UCSD-AML1 (cell line): ENCODE data around the gene CORT.
"Not testable (repeated sequence)": the region's sequence is repeated elsewhere in the genome, so short reads cannot be mapped to it uniquely, and the experiment has no call there.

Experiments used
- DNase-seq: peaks from one replicate; lab custom pipeline; 2025; ENCODE audit not compliant: unreplicated experiment; lab: John Stamatoyannopoulos, UW

CORT gene

GRCh38 chr1:10437052-10437451 lies 12.8 kb upstream of the CORT start:
- no peak for DNase-seq

DNA sequence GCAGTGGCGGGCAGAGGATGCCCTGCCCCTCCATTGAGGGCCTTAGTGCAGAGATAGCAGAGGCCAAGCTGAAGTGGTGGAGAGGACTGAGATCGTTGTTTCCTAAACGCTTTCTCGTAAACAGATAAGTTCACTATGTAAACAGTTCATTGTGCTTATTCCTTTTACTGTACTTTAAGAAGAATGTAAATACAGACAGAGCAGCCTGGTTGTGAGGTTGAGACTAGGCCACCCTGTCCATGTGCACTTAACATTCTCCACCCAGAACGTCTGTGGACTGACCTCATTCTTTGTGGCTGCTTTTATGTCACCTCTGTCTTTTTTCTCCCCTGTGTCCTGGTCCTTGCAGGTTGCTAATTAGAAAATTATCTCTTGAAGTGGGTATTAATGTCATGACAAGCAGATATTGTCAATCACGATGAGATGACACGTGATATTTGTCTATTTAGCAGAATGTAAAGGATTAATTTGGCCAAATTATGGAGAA lies 11.1 kb upstream of the CORT start:
- DNase-seq: no peak

DNA sequence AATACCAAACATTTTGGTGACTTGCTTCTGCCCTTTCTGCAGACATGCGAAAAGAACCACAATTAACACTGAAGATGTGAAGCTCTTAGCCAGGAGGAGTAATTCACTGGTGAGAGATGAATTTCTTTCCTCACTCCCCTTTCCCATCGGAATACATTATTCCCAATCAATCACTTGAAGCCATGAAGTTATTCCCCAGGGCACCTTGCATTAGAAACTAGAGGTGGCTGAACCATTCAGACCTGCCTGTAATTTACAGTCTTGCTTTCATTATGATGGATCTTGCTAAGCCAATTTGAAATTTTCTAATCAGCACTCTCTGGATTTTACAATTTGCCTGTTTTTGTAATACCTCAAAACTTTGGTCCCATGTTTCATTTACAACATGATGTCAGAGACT lies 9.5 kb upstream of the CORT start:
- DNase-seq: no peak

GRCh38 chr1:10440794-10441193 lies 9.0 kb upstream of the CORT start:
- DNase-seq: no peak

- DNase-seq: no peak
These were observed 5.6 kb upstream of the CORT start for GRCh38 chr1:10444248-10444647.

GRCh38 chr1:10444795-10445397 lies 4.9 kb upstream of the CORT start:
- no peak for DNase-seq

DNA sequence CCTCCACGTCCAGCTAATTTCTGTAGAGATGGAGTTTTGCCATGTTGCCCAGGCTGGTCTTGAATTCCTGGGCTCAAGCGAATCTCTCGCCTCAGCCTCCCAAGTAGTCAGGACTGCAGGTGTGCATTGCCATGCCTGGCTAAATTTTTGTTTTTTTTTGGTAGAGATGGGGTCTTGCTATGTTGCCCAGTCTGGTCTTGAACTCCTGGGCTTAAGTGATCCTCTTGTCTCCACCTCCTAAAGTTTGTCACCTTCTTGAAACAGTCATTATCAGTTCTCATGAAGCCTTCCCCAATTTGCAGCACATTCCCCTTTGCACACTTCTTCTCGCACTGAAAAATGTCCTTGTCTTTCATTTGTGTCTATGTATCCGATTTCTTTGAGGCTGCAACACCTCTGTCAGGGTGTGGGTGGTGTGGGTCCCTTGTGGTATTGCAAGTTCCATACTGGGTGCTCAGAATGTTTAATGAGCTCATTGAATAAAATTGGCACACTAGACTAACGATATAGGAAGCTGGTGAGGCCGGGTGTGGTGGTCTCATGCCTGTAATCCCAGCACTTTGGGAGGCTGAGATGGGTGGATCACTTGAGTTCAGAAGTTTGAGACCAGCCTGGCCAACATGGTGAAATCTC lies 2.9 kb upstream of the CORT start:
- DNase-seq: no peak

DNA sequence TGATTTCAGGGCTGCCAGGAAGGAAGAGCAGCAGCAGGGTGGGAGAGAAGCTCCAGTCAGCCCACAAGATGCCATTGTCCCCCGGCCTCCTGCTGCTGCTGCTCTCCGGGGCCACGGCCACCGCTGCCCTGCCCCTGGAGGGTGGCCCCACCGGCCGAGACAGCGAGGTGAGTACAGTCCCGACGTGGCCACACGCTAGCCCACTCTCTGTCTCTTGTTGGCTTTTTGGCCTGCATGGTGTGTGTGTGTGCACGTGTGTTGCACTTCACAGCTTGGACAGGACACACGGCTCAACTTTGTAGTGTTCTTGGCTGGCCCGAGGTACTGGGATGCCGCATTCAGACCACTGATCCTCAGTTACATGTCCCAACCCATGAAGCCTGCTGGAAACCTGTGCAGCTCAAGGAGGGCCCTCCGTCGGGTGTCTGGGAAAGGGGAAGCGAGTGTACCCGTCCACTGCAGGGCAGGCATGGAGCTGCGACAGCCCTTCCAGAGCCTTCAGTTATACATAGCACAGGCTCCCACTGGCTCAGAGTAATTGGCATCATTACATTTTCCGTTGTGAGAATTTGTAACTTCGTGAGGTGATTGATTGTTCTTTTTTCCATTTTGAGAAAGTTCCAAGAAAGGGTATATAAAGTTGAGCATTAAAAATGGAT lies 454 bp downstream of the CORT start:
- no peak for DNase-seq

GRCh38 chr1:10450836-10451235 lies 1.0 kb downstream of the CORT start:
- no peak for DNase-seq

GRCh38 chr1:10451287-10451686 lies 1.5 kb downstream of the CORT start:
- DNase-seq: no peak

DNA sequence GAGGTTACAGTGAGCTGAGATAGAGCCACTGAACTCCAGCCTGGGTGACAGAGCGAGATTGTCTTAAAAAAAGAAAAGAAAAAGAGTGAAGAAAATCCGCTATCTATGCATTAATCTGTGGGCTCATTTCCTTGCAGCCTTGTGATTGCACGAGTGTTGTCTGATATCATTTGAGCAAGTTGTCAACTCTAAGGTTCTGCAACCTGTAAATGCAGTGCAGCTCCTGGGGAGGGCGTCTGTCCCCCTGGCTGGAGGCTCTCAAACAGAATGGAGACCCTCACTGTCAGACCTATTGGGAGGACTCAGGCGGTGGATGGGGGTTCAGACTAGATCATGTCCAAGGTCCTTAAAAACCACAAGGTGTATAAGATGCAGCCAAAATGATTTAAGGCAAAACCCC lies 6.2 kb downstream of the CORT start:
- DNase-seq: no peak

DNA sequence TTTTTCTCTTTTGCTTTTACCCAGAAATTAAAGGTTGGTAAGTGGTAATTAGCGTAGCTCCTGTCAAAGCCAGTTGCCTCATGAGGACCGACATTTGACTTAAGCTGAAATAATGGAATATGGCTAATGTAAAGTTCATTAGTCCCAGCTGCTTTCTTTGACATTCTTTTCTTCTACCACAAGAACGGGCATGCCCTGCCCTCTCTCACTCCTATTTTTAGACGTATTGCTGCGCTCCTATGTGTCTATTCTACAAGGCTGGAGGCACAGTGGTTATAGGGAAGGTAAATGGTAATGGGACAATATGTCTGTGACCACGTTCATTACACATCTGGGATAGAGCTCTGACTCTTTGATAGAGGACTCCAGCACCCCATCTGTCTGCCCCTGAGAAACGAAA lies 6.8 kb downstream of the CORT start:
- no peak for DNase-seq

DNA sequence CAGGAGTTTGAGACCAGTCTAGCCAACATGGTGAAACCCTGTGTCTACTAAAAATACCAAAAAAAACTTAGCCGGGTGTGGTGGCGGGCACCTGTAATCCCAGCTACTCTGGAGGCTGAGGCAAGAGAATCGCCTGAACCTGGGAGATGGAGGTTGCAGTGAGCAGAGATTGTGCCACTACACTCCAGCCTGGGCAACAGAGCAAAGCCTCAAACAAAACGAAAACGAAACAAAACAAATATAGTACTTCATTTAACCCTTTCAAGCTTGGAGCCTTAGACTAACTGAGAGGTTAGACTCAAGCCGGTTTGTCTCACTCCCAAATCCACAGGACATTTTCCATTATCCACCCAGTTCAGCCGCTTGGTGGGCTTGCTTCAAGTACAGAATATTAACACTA lies 7.6 kb downstream of the CORT start:
- DNase-seq: not testable (repeated sequence)

DNA sequence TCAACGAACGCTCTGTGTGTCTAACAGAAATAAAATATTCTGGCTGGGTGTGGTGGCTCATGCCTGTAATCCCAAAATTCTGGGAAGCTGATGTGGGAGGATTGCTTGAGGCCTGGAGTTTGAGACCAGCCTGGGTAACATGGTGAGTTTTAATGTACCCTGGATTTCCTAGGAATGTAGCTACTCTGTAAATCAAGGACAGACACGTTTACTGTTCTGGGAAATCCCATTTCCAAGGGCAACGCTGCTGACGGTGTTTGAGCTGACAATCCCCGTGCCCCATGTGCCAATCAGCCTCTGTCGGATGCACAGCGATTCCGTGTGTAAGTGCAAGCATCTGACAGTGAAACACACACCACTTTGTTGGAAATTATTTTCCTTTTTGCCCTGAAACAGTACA lies 8.0 kb downstream of the CORT start:
- DNase-seq: no peak

DNA sequence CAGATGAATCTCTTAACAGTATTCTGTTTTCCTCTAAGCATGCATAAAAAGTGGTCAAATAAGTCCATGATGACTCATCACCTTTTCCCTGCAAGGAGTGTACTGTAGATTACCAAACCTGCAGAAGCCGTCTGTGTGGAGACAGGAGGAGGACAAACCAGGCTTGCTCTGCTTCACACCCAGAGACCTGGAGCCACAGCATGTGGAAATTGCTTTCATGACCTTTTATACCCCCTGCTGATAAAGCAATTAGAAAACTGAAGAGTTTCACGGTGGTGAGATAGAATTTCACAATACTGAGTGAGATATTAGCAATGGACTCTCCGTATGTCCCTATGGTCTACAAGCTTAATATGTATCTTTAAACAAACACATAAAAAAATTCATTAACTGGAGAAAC lies 9.4 kb downstream of the CORT start:
- no peak for DNase-seq

DNA sequence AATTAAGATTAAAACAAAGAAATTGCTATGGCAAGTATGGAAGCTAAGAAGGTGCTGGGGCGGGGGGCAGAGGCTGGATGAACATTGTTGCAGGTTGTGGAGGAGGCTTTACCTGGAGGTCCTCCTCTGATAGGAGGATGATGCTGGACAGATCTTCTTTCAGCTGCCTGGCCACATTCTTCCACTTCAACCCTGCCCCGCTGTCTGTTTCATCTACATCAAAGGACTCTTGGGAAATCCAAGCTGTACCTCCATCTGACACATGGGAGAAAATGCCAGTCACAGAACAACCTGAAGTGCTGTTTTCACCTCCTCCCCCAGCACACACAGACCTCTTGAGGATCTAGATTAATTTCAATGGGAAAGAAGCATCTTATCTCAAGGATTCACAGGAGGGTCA lies 17.2 kb downstream of the CORT start:
- no peak for DNase-seq

DNA sequence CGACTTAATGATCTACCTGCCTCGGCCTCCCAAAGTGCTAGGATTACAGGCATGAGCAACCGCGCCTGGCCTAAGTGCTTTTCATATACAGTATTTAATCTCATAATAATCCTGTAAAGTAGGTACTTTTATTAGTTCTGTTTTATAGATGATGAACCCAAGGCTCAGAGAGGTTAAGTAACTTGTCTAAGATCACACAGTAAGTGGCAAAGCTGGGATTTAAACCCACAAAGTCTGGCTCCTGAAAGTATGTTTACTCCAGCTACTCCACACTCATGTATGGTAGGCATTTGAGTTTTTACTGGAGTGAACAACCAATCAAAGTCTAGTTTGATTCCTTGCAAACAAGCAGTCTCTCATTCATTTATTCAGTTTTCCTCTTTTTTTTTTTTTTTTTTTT lies 20.2 kb downstream of the CORT start:
- no peak for DNase-seq

DNA sequence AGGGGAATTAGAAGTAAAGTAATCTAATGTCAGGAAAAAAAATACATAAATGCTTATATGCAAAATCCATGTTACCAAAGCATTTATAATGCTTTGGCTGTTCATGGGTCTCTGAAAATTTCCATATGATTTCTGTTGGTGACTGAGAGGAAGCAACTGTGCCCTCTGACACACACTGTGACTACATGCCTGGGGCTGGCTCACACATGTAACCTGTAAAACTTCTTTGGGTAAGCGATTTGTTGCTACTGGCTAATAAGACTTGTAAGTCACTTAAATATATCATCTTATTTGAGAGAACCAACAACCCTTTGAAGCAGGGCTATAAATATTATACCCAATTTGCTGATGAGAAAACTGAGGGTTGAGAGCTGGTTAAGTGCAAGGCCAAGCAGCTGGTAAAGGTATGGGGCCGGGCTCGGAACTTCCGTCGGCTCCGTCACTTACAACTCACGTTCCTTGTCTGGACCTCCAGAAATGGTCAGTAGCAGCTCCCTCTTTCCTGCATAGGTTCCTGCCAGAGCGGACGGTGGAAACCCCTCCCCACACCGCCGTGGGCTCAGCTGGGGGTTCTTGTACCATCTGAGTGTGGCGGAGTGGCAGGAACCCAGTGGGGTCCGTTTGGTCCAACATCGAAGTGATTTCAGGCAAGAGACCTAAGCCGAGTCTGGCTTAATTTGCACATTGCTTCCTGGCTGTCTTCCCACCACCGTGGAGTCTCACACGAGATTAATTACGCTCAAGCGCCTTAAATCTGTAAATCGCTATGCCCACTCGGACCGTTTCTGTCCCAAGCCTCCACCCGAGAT lies 21.8 kb downstream of the CORT start:
- DNase-seq: no peak

DNA sequence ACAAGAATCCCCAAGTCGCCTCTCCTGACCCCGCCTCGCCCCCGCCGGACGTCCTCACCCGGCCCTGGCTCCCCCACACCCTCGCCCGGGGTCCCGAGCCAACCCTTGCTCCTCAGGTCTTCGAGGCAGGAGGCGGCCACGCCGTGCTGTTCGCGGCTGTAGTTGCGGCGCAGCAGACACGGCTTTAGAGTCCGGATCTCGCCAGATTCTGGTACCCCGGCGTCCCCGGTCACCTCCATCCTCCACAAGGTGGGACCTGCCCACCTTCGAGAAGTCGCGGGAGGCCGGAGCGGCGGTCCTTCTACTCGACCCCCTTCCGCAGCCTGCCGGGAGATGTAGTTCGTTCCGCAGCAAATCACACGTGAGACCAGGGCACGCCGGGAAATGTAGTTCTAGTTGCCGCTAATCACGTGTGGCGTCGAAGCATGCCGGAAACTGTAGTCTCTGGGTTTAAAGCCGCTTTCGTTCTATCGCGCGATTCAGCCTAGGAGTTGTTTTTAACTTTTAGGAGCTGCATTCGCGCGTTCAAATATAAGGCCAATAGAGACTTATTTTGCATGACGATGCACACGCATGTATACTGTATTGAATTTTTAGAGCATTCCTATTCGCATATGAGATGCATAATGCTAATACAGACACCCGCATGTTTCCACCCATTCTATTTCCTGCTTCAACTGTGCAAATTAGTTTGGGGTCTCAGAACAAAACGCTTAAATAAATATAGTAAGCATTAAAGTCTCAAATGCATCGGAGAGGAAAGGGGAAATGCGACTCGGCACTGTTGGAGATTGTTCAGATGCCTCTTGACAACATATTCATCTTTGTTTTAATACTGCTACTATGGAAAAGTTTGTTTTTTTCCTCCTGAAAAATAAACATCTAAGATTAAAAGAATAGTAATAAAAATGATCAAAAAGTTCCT lies 22.7 kb downstream of the CORT start, which contains the start of gene DFFA:
DFFA (minus strand) TSS at position 310 of the 925 bp plus-strand sequence; CDS start at position 239, 71 bp downstream.
- peak; percentile 93 for DNase-seq

DNA sequence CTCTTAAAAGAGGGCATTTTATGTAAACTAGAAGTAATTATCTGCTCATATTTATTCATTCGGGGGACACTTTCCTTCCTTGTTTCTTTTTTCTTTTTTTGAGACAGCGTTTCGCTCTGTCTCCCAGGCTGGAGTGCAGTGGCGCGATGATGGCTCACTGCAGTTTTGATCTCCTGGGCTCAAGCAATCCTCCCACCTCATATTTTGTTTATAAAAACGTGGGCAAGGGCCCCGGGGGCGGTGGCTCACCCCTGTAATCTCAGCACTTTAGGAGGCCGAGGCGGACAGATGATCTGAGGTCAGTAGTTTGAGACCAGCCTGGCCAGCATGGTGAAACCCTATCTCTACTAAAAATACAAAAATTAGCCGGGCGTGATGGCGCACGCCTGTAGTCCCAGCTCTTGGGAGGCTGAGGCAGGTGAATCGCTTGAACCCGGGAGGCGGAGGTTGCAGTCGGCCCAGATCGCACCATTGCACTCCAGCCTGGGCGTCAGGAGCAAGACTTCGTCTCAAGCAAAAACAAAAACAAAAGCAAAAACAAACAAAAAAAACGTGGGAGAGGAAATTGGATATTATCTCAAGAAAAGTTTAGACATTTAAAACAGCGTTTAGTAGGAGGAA lies 23.4 kb downstream of the CORT start:
- DNase-seq: no peak
